ENCODE measurements around the gene MAGI2. TPM values are rescaled to one million over a fixed set of nuclear protein-coding genes. Genes with fewer than 3 reads are reported as not detected.

MAGI2 gene
- total RNA-seq, 1 experiment from 2014 or later = 0.22 TPM

GRCh38 chr7:78703391-78703790 lies 750.1 kb downstream of the MAGI2 start:
- Histone ChIP-seq H3K4me1 (ENCODE audit: control insufficient read depth in 1 of 2, insufficient read depth in 2 of 2, low read length in 2 of 2) (no peaks in the 10 kb centered on the region), H3K9ac (ENCODE audit: low read length) (no peak overlapping the region), H3K27me3 (ENCODE audit: insufficient read depth, low read length) (no peaks in the 10 kb centered on the region), H3K9me2 (ENCODE audit: insufficient read depth) (no peaks in the 10 kb centered on the region), H3K27ac (ENCODE audit: low read depth, low read length) (no peak overlapping the region), H3K9me3 (ENCODE audit: control insufficient read depth in 1 of 2, insufficient read depth in 1 of 2, low read depth in 1 of 2, low read length in 2 of 2) (no peaks in the 10 kb centered on the region), H2AFZ (ENCODE audit: low read depth, low read length, poor library complexity, severe bottlenecking) (no peak overlapping the region), H3K79me2 (ENCODE audit: insufficient read depth, low read length) (no peaks in the 10 kb centered on the region), H3K4me3 (replicated peaks in 1 of 2; ENCODE audit: low read depth in 1 of 2, low read length in 2 of 2) (no peak overlapping the region), H4K20me1 (ENCODE audit: insufficient read depth) (no peaks in the 10 kb centered on the region), H3K36me3 (ENCODE audit: control insufficient read depth in 1 of 2, insufficient read depth in 2 of 2, low read length in 2 of 2) (no peaks in the 10 kb centered on the region), H3K4me2 (ENCODE audit: low read length) (no peak overlapping the region)
- CTCF ChIA-PET = no interaction called here
- intact Hi-C loops (cut with micrococcal nuclease) = no loop called here
- POLR2A ChIA-PET = no interaction called here
- DNase-seq (ENCODE audit: low read depth, low spot score) (no peak), ATAC-seq (no peak)
- RAD21 ChIA-PET (ENCODE audit: low non-redundant PET in 1 of 2, low total read pairs in 2 of 2, uncharacterized antibody in 2 of 2, unreplicated experiment in 2 of 2) = no interaction called here
- BruUV-seq (replicated peaks) = no TSS peak
- no peak for TF ChIP-seq FOSL1 (IDR thresholded peaks at IDR 0.05; ENCODE audit: low read depth)
- no peak for TF ChIP-seq YY1 (IDR thresholded peaks at IDR 0.05; ENCODE audit: extremely low read depth, insufficient replicate concordance, low read depth, low read length)
- no peak for TF ChIP-seq CEBPB (IDR thresholded peaks at IDR 0.05; ENCODE audit: low read depth)
- no peak for TF ChIP-seq REST (IDR thresholded peaks at IDR 0.05; ENCODE audit: low read depth)
- TF ChIP-seq ZBTB33 (IDR thresholded peaks at IDR 0.05; ENCODE audit: extremely low read depth, insufficient replicate concordance, low read length) = no peak
- no peak for TF ChIP-seq ZNF274 (IDR thresholded peaks at IDR 0.05; ENCODE audit: low read depth, low read length)
- TF ChIP-seq, protein P1, sequence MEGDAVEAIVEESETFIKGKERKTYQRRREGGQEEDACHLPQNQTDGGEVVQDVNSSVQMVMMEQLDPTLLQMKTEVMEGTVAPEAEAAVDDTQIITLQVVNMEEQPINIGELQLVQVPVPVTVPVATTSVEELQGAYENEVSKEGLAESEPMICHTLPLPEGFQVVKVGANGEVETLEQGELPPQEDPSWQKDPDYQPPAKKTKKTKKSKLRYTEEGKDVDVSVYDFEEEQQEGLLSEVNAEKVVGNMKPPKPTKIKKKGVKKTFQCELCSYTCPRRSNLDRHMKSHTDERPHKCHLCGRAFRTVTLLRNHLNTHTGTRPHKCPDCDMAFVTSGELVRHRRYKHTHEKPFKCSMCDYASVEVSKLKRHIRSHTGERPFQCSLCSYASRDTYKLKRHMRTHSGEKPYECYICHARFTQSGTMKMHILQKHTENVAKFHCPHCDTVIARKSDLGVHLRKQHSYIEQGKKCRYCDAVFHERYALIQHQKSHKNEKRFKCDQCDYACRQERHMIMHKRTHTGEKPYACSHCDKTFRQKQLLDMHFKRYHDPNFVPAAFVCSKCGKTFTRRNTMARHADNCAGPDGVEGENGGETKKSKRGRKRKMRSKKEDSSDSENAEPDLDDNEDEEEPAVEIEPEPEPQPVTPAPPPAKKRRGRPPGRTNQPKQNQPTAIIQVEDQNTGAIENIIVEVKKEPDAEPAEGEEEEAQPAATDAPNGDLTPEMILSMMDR (IDR thresholded peaks at IDR 0.05 in 2 of 3, conservative IDR thresholded peaks at IDR 0.05 in 1 of 3; ENCODE audit: borderline replicate concordance in 1 of 3, insufficient read depth in 1 of 3, low read depth in 2 of 3, low read length in 2 of 3) = no peak
- no peak for TF ChIP-seq SIN3A (IDR thresholded peaks at IDR 0.05; ENCODE audit: low read depth)
- no peak for TF ChIP-seq EZH2 (IDR thresholded peaks at IDR 0.05)
- TF ChIP-seq POLR2AphosphoS5 (IDR thresholded peaks at IDR 0.05; ENCODE audit: low read depth, low read length) = no peak
- no peak for TF ChIP-seq ATF3 (IDR thresholded peaks at IDR 0.05)
- no peak for TF ChIP-seq EGR1 (IDR thresholded peaks at IDR 0.05; ENCODE audit: low read depth)
- no peak for TF ChIP-seq JUND (IDR thresholded peaks at IDR 0.05)
